NOMO-1 treated with dmso at 0.1 percent for 144 hours (cell line): ENCODE data around the gene ABHD2.
A peak's percentile ranks its signal among the peaks of the same experiment; 100 is the strongest.
"Not testable (repeated sequence)": the region's sequence is repeated elsewhere in the genome, so short reads cannot be mapped to it uniquely, and the experiment has no call there.

ENCODE experiments used
- DNase-seq: peaks from one replicate; lab custom pipeline; 2025; ENCODE audit not compliant: unreplicated experiment; lab: John Stamatoyannopoulos, UW

ABHD2 gene

GRCh38 chr15:89217686-89218376 lies 129.6 kb downstream of the ABHD2 start:
- no peak for DNase-seq

GRCh38 chr15:89218531-89218930 lies 130.3 kb downstream of the ABHD2 start:
- DNase-seq, result no peak

- no peak for DNase-seq
Observed at GRCh38 chr15:89221543-89221942, 133.3 kb downstream of the ABHD2 start, which contains the start of gene RLBP1. Gene RLBP1 (minus strand): TSS chr15:89221579. CDS start chr15:89218975, 2,604 bp downstream.

DNA sequence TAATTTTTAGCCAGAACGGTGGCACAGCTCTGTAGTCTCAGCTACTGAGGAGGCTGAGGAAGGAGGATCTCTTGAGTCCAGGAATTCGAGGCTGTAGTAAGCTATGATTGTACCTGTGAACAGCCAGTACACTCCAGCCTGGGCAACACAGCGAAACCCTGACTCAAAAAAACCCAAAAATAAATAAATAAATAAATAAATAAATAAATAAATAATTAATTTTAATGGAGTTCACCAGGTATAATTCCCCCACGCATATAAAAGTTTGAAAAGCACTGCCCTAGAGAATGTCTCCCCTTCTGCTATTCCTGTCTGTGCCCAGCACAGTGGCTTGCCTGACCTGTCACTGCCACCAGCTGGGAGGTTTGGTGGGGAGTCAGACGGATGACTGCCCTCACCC lies 137.3 kb downstream of the ABHD2 start:
- DNase-seq, result no peak

DNA sequence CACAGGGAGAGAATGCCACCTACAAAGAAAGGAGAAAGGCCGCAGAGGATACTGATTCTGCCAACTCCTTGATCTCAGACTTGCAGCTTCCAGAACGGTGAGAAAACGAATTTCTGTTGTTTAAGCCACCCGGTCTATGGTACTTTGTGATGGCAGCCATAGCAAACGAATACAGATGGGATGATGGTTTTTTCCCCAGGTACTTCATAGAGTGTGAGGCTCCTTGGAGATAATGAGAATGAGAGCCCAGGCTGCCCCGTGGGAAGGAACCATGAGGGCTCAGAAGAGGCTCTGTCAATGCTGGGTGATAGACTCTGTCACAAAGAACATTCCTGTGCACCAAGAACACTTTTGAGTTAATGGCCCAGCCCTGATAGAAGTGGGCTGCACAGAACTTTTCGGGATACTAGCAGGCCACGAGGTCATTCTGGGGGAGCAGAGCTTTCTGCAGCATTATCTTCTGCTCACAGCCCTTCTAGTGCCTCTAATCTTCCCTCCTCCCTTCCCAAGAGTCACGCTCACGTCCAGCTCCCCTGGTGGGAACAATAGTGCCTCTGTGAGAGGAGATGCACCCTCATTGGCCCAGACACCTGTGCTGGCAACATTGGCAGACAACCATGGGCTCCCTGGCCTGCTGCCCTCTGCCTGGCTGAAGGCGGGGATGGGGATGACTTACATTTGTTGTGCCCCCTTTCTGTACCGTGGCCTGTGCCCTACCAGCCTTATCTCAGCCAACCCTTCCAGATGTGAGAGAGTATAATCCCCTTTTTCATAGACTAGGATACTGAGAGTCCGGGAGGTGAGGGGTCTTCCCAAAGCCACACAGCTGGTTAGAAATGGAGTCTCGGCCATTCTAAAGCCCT lies 138.3 kb downstream of the ABHD2 start:
- no peak for DNase-seq

- no peak for DNase-seq
Observed at GRCh38 chr15:89227425-89227824, 139.2 kb downstream of the ABHD2 start.

- no peak for DNase-seq
Observed at GRCh38 chr15:89230277-89230676, 142.0 kb downstream of the ABHD2 start.

DNA sequence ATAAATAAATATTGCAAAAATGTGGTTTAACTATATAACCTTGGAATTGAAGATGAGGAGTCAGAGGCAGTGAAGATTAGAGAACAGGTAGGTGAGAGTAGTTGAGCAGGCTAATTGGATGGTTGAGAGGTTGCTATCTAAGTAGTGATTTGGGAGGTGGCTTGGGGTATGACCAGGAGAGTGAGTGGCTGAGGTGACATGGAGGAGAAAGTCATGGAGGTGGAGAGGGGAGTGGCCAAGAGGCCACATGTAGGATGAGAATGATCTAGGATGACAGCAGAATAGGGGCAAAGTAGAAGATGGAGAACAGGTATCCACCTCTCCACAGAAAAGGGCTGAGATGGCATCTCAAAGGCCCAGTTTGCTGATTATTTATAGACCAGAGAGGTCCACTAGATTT lies 143.6 kb downstream of the ABHD2 start:
- no peak for DNase-seq

DNA sequence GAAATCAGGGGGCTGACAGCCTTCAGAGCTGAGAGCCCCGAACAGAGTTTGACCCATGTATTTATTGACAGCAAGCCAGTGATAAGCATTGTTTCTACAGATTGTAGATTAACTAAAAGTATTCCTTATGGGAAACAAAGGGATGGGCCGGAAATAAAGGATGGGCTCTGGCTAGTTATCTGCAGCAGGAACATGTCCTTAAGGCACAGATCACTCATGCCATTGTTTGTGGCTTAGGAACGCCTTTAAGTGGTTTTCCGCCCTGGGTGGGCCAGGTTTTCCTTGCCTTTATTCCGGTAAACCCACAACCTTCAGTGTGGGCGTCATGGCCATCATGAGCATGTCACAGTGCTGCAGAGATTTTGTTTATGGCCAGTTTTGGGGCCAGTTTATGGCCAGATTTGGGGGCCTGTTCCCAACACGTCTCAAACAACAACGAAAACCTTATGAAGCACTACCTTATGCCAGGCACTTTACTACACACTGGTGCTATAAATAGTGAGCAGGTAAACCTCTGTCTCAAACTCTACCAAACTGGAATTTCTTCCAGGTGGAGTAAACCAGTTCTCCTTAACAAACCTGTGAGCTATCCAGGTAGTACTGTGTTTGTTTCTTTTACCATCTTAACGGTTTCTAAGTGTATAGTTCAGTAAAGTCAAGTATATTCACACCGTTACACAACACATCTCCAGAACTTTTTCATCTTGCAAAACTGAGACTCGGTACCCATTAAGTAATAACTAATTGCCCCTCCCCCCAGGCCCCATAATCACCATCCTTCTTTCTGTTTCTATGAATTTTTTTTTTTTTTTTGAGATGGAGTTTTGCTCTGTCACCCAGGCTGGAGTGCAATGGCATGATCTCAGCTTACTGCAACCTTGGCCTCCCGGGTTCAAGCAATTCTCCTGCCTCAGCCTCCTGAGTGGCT lies 151.9 kb downstream of the ABHD2 start:
- not testable (repeated sequence) for DNase-seq

- DNase-seq, result no peak
Observed at GRCh38 chr15:89243046-89243690, 154.9 kb downstream of the ABHD2 start.

DNA sequence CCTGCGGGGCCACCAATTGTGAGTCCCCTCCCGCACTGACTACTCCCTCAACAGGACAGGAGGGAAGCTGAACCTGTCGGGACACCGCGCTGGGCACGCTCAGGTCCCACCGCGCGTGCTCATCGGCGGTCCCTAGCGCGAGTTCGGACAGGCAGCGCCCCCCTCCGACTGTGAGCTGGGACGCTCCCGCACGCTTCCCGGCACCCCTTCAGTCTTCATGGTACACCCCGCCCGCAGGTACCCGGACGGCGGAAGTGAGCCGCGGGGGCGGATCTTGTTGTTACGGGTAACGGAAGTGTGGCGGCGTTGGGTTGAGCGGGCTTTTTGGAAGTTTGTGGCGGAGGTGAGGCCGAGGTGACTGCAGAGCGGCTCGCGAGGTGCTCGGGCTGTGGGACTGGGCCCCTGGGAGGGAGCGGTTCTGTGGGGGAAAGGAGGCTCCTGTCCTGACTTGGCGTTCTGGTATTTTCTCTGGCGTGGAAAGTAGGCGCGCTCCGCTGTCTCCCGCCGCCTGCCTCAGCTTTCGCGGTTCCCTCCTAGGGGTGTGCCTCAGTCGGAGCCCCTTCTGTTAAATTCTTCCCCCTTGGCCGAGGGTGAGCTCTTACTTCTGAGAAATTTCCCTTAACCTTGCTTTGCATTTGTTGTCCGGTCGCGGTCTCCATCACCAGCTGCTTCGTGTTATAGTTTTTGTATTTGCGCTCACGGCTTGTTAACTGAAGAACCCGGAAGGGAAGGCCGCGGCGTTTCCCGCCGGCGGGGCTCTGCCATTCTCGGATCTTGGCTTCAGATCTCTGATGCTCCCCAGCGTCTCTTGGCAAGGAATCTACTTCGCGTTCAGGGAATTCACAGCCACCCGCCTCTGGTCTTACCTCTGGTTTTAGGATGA lies 155.7 kb downstream of the ABHD2 start, which contains the start of gene FANCI:
FANCI (plus strand) TSS at position 289 of the 883 bp plus-strand sequence. CDS start 3,669 bp downstream, outside the sequence.
- peak; percentile 96 for DNase-seq

GRCh38 chr15:89244574-89244903 lies 156.3 kb downstream of the ABHD2 start:
- no peak for DNase-seq

- DNase-seq, result no peak
Observed at GRCh38 chr15:89247446-89247845, 159.2 kb downstream of the ABHD2 start.

GRCh38 chr15:89248584-89248983 lies 160.3 kb downstream of the ABHD2 start:
- DNase-seq, result no peak

- not testable (repeated sequence) for DNase-seq
Observed at GRCh38 chr15:89250142-89250541, 161.9 kb downstream of the ABHD2 start.
